HG02610 (cell line): ENCODE results near the gene KIF1C.
A peak's percentile ranks its signal among the peaks of the same experiment; 100 is the strongest.
"Not testable (repeated sequence)": the region's sequence is repeated elsewhere in the genome, so short reads cannot be mapped to it uniquely, and the experiment has no call there.

Source experiments
- ATAC-seq: cut with Tn5 transposase; IDR thresholded peaks from one replicate; pipeline ENCODE4 v1.9.1; 2021; ENCODE audit warnings: mild to moderate bottlenecking, moderate library complexity; ENCODE audit not compliant: unreplicated experiment

Gene KIF1C

DNA sequence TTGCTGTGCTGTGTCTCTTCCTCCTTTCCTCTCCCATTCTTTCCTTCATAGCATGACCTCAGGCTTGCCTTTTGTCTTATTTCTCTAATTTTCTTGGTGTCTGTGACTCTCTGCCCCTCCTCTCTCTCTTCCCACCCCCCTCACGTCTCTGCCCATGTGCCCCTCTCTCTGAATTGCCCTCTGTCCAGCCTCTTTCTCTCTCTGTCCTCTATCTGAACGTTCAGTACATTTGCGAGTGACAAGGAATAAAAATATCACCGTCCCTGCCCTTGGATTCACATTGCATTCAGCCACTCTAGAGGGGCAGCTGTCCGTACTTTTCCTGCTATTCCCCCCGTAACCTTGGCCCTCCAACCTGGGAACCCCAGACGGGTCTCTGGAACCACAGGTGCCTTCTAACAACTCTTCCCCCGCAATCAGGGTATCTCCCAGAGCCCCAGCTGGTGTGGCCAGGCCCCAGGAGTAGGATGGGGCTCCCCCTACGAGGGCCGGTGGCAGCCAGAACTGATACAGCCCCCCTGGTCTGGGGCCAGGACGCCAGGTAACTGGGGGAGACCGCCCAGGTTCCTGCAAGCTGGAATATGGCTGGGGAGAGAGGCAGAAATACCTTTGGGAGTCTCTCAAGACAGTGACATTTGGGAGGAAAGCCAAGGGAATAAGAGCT lies 1.8 kb downstream of the KIF1C start:
- no peak for ATAC-seq

DNA sequence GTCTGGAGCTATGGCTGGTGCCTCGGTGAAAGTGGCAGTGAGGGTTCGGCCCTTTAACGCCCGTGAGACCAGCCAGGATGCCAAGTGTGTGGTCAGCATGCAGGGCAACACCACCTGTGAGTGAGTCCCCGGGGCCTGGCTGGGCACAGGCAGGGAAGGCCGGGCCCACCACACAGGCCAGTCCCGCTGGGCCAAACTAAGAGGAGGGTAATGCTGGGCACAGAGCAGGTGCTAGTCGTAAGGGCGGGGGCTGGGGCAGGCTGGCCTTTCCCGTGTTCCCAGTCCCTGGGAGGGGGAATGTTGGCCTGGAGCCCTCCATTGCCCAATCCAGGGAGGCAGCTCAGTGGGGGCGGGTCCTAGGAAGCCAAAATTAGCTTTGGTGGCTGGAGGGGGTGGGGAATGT lies 2.5 kb downstream of the KIF1C start:
- ATAC-seq = no peak

GRCh38 chr17:5002121-5002788 lies 4.5 kb downstream of the KIF1C start:
- no peak for ATAC-seq

GRCh38 chr17:5003214-5003867 lies 5.6 kb downstream of the KIF1C start:
- ATAC-seq = no peak

DNA sequence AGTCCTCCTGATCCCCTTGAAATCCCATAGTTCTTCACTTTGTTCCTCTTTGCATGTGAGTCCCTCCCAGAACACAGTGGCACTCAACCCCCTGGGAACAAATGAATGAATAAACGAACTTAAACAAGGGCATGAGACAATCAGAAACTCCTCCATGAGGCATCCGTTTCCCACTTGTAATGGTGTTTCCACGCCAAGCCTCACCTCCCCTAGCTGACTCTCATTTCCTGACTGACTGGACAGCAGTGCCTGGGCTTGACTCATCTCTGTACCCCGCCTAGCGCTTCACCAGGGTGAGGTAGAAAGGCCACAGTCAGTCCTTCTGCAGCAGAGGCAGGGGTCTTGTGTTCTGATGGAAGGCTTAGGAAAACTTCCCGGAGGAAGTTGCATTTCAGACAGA lies 14.2 kb downstream of the KIF1C start:
- ATAC-seq = no peak

DNA sequence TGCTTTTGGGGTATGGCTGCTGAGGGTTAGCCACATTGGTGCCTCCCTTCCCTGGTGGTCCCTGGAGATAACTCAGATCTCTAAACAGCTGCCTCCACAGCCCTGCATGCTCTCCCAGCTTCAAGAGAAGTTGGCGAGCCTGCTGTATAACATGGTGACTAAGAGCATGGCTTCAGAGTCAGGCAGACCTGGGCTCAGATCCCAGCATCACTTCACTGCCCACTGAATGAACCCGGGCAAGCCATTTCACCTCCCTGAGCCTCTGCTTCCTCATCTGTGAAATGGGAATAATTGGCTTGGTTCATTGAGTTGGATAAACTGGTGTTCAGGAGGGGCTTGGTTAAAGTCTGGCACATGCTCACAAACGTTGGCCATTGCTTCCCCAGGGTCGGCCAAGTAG lies 16.6 kb downstream of the KIF1C start:
- ATAC-seq = no peak

DNA sequence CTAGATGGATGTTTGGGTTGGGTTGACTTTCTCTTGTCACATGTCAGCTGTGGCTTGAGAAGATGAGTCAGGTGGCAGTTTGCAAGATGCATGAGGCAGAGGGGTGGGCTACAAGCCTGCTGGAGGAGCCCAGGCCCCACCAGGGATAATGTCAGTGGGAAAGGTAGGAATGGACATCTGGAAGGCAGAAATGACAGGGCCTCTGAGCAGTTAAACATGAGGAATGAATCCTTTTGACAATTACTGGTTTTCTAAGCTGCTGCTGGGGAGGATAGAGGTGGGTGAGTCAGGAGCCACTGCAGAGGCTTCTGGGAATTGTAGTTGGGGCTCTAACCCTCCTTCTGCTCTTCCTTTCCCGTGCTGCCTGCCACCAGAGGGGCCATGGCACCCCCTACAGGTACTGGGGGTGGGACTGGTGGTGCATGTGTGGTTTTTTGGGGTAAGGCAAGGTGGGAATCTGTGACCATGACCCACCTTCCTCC lies 21.8 kb downstream of the KIF1C start:
- ATAC-seq = no peak

GRCh38 chr17:5020502-5021023 lies 22.8 kb downstream of the KIF1C start:
- ATAC-seq = no peak

GRCh38 chr17:5022171-5022711 lies 24.5 kb downstream of the KIF1C start:
- no peak for ATAC-seq

- no peak for ATAC-seq
These were observed 25.9 kb downstream of the KIF1C start for GRCh38 chr17:5023588-5024147.

GRCh38 chr17:5024604-5025003 lies 26.9 kb downstream of the KIF1C start:
- ATAC-seq = no peak

- no peak for ATAC-seq
These were observed 29.5 kb downstream of the KIF1C start for GRCh38 chr17:5027299-5027698.

GRCh38 chr17:5027916-5028315 lies 30.2 kb downstream of the KIF1C start:
- no peak for ATAC-seq

- ATAC-seq = not testable (repeated sequence)
These were observed 32.4 kb downstream of the KIF1C start for GRCh38 chr17:5030168-5030567.

GRCh38 chr17:5031365-5032082 lies 33.8 kb downstream of the KIF1C start:
- ATAC-seq = peak; percentile 61

GRCh38 chr17:5032865-5033264 lies 35.1 kb downstream of the KIF1C start:
- ATAC-seq = no peak

GRCh38 chr17:5033352-5034015 lies 35.7 kb downstream of the KIF1C start:
- ATAC-seq = no peak

GRCh38 chr17:5034063-5034462 lies 36.3 kb downstream of the KIF1C start:
- no peak for ATAC-seq

DNA sequence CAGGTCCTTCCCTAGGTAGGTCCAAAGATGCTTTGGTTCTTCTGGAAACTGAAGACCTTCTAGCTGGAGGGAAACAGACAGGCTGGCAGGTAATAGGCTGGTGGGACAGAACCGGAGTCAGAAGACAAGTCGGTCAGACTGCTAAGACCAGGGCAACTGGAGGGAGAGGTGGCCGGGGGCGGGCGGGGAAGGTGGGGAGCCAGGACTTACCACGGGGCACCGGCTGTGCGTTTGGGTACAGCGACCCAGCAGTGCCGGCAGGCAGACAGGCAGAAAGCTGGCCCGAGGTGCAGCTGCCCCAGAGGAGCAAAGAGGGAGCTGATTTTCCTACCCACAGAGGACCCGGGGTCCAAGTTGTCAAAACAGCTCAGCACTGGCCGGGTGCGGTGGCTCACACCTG lies 36.9 kb downstream of the KIF1C start:
- ATAC-seq = no peak

GRCh38 chr17:5035315-5035714 lies 37.6 kb downstream of the KIF1C start, which contains the start of gene SLC52A1:
Gene SLC52A1, minus strand, starts transcription at chr17:5035426. Its CDS starts 820 bp downstream, at chr17:5034606.
- no peak for ATAC-seq
